Retinal pigment epithelial cell (primary cell): ENCODE measurements around the gene RYK.

Source experiments
- DNase-seq: peaks from one replicate; pipeline ENCODE4 v3.0.0-alpha.2; 2010; ENCODE audit warnings: low read depth
- H3K4me3 ChIP-seq: 2 replicates; pipeline ENCODE4 v1.5.1; 2011; ENCODE audit warnings: mild to moderate bottlenecking, low read length, control low read depth, moderate library complexity
- TF ChIP-seq, protein P1 (sequence below): conservative IDR thresholded peaks from 2 replicates; pipeline ENCODE4 v1.5.1; 2011; ENCODE audit warnings: low read depth, low read length, control low read depth, inconsistent platforms

The RYK gene

DNA sequence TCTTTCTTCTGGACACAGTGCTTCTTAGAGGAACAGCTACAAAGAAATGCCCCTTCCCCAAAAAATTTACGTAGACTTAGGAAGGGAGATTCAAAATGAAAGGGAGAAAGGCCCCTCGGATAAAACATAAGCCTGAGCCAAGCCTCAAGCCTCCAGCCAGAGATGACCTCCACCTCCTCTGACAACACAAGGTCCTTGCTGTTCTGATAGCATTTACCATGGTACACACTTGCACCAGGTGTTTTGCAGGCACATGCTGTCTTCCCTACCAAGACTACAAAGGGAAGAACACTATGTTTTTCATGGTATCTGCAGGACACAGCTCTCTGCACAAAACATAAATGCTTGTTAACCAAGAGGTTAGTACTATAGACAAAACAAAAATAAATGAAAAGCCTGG lies 27.8 kb downstream of the RYK start:
- DNase-seq, result no peak
- TF ChIP-seq, protein P1, sequence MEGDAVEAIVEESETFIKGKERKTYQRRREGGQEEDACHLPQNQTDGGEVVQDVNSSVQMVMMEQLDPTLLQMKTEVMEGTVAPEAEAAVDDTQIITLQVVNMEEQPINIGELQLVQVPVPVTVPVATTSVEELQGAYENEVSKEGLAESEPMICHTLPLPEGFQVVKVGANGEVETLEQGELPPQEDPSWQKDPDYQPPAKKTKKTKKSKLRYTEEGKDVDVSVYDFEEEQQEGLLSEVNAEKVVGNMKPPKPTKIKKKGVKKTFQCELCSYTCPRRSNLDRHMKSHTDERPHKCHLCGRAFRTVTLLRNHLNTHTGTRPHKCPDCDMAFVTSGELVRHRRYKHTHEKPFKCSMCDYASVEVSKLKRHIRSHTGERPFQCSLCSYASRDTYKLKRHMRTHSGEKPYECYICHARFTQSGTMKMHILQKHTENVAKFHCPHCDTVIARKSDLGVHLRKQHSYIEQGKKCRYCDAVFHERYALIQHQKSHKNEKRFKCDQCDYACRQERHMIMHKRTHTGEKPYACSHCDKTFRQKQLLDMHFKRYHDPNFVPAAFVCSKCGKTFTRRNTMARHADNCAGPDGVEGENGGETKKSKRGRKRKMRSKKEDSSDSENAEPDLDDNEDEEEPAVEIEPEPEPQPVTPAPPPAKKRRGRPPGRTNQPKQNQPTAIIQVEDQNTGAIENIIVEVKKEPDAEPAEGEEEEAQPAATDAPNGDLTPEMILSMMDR, result no peak
- no peak overlapping the region for H3K4me3 ChIP-seq

DNA sequence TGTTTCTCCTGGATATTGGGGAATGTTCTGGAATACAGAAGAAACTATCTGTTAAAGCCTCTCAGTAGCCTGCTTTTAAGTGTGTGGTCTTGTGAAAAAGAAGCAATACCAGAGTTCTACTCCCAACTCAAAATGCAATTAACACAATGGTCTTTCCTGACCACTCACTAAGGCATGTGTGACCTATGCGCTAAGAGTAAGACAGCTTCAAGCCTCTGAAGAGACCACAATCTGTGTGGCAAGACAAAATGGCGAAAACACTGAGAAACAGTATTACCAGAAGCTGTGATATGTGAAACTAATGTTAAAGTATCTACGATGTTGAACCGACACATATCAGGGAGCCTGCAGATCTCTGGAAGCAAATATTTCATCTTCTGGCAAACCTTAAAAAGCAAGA lies 33.8 kb downstream of the RYK start:
- TF ChIP-seq, protein P1, result no peak
- no peak overlapping the region for H3K4me3 ChIP-seq
- DNase-seq, result no peak

DNA sequence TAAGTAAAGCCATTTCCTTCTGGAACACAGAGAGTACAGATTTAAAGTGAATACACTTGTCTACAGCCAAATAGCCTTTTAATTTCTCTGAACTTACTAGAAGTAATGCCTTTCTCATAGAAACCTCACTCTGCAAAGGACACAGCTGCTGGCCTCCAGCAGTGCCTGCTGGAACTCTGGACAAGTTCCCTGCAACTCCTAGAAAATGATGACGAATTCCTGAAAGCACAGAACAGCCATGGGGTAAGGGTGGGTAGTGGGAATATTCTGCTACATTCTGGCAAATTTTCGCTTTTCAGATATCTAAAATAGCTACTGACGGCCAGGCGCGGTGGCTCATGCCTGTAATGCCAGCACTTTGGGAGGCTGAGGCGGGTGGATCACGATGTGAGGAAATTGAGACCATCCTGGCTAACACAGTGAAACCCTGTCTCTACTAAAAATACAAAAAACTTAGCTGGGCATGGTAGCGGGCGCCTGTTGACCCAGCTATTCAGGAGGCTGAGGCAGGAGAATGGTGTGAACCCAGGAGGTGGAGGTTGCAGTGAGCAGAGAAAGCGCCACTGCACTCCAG lies 34.4 kb downstream of the RYK start:
- DNase-seq, result no peak
- H3K4me3 ChIP-seq, result no peak overlapping the region
- TF ChIP-seq, protein P1, result no peak

DNA sequence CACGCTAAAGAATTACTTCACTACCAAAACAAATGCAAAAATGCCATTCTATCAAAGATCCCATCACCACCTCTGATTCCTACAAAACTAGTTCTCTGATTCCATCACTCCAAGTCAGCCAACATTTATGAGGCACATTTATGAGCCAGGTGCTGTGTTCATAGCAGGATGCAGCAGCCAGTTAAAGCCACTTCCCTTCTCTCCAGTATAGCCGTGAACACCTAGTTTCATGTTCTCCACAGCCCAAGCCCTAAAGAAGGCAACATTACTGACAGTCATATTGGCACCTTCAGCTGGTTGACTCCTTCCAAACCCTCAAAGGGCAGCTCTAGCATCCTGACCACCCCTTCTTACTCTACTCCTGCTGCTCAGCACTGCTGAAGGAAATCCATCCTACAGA lies 36.4 kb downstream of the RYK start:
- TF ChIP-seq, protein P1, result no peak

DNA sequence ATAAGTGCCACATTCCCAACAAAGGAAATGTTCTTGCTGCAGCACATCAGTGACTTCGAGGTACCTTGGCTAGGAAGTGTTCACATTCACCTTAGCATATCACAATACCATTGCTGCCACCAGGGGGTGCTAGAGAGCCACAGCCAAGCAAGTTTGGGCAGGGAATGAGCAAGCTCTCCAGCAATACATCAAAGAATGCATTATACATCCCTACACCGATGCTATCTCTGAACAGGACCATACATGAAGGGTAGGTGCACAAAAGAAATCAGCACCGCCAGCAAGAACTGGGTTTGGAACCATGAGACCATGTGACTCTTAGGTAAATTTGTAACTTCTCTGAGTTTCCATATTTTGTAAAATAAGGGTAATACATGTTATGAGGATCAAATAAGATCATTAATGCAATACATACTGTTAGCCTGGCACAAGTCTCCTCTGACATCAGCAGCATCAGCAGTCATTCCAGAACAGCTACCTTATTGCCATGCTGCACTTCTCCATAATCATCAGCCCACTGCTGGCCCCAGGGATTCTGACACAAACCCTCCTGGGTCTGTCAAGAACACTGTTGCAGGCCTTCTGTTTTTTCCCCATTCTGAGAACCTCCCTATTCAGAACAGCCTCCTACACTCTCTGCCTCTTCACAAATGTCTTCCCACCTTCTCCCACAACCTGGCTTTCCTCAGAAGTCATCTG lies 37.5 kb downstream of the RYK start:
- H3K4me3 ChIP-seq, result no peak overlapping the region
- DNase-seq, result peak; percentile 15
- TF ChIP-seq, protein P1, result peak; percentile 100

More for the DNA sequence above, 36.4 kb downstream of the RYK start:
- DNase-seq, result no peak
- H3K4me3 ChIP-seq, result no peak overlapping the region

DNA sequence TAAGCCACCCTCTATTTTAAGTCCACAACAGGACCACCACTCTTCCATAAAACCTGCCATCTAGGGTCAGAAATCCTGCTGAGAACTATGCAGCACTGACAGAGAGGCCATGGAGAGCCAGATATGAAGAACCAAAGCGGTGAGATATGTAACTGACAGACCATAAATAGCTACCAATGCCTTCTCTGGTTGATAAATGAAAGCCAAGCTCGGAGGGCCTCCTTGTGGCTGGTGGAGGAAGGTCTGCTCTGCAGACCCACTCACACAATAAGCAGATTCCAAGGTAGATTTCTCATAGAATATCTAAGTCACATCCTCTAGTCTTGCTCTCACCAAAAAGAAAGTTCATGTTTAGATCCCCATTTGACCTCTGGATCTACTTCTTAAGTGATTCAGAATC lies 38.9 kb downstream of the RYK start:
- peak; percentile 24 for DNase-seq
- TF ChIP-seq, protein P1, result peak; percentile 89
- H3K4me3 ChIP-seq, result no peak overlapping the region

DNA sequence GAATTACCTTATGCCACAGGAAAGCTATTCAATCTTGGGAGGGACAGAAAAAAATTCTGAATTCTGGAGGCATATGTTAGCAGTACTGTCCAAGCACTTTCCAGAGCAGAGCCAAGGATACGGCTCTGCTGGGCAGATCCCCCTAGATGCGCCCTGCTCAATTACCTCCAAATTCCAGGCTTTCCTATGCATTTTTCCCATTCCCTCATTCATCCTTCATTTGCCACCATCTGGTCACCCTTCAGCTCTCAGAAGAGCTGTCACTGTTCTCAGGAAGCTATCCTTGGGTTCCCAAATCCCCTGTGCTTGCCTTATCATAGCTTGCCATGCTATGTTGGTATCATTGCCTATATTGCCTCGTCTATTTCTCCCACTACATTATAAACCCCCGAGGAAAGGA lies 45.2 kb downstream of the RYK start:
- DNase-seq, result no peak
- H3K4me3 ChIP-seq, result no peak overlapping the region
- TF ChIP-seq, protein P1, result no peak
